NCI-H2196 (cell line): ENCODE measurements around the gene PEPD.

ENCODE experiments used
- DNase-seq: peaks from one replicate; lab custom pipeline; 2025; ENCODE audit not compliant: unreplicated experiment; lab: John Stamatoyannopoulos, UW

The PEPD gene

GRCh38 chr19:33408538-33409434 is 112.8 kb downstream of the PEPD start:
- no peak for DNase-seq

GRCh38 chr19:33408116-33408515 is 113.5 kb downstream of the PEPD start:
- no peak for DNase-seq

- no peak for DNase-seq
These were observed 113.9 kb downstream of the PEPD start for GRCh38 chr19:33407716-33408115.

- DNase-seq, result no peak
These were observed 114.4 kb downstream of the PEPD start for GRCh38 chr19:33407140-33407551.

GRCh38 chr19:33406521-33407139 is 115.0 kb downstream of the PEPD start:
- peak; percentile 60 for DNase-seq

GRCh38 chr19:33405553-33406461 is 115.8 kb downstream of the PEPD start:
- DNase-seq, result no peak

- DNase-seq, result no peak
These were observed 116.4 kb downstream of the PEPD start for GRCh38 chr19:33405254-33405552.

- no peak for DNase-seq
These were observed 116.9 kb downstream of the PEPD start for GRCh38 chr19:33404506-33405253.

GRCh38 chr19:33403973-33404304 is 117.7 kb downstream of the PEPD start:
- no peak for DNase-seq

- DNase-seq, result no peak
These were observed 118.2 kb downstream of the PEPD start for GRCh38 chr19:33403221-33403972.

- DNase-seq, result no peak
These were observed 119.0 kb downstream of the PEPD start for GRCh38 chr19:33402421-33403220.

GRCh38 chr19:33401683-33402420 is 119.7 kb downstream of the PEPD start:
- no peak for DNase-seq

- no peak for DNase-seq
These were observed 120.5 kb downstream of the PEPD start for GRCh38 chr19:33400856-33401682.

GRCh38 chr19:33399745-33400681 is 121.6 kb downstream of the PEPD start:
- DNase-seq, result no peak

GRCh38 chr19:33399081-33399744 is 122.4 kb downstream of the PEPD start:
- DNase-seq, result no peak

GRCh38 chr19:33398361-33399060 is 123.1 kb downstream of the PEPD start:
- no peak for DNase-seq
